ENCODE data around the gene KIF17.

The KIF17 gene

DNA sequence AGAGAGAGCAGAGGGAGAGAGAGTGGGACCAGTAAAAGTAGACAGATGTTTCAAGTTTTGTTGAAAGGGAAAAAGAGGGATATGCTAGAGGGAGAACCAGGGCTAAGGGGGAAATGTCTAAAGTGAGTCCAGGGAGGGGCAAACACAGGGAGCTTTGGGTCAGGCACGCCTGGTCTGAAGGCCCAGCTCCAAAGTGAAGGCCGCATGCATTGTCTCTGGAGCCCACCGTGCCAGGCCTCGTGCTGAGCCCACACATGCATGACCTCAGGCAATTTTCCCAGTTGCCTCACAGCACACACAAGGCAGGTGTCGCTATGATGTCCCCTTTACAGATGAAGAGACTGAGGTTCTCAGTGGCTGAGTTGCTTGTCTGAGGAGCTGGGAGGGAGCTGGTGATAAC, 16.0 kb downstream of the KIF17 start:
- H3K9me3 ChIP-seq: no peaks in the 10 kb centered on the region
- no peak overlapping the region for H3K27ac ChIP-seq
- TF ChIP-seq, protein P1, sequence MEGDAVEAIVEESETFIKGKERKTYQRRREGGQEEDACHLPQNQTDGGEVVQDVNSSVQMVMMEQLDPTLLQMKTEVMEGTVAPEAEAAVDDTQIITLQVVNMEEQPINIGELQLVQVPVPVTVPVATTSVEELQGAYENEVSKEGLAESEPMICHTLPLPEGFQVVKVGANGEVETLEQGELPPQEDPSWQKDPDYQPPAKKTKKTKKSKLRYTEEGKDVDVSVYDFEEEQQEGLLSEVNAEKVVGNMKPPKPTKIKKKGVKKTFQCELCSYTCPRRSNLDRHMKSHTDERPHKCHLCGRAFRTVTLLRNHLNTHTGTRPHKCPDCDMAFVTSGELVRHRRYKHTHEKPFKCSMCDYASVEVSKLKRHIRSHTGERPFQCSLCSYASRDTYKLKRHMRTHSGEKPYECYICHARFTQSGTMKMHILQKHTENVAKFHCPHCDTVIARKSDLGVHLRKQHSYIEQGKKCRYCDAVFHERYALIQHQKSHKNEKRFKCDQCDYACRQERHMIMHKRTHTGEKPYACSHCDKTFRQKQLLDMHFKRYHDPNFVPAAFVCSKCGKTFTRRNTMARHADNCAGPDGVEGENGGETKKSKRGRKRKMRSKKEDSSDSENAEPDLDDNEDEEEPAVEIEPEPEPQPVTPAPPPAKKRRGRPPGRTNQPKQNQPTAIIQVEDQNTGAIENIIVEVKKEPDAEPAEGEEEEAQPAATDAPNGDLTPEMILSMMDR (IDR thresholded peaks at IDR 0.05): no peak
- no peaks in the 10 kb centered on the region for H3K36me3 ChIP-seq
- H3K27me3 ChIP-seq: no peaks in the 10 kb centered on the region
- H3K4me1 ChIP-seq (ENCODE audit: control insufficient read depth in 1 of 2, insufficient read depth in 1 of 2, low read depth in 1 of 2, low read length in 1 of 2): peaks cover 3% of the 10 kb centered on the region in 2 experiments
- no peak overlapping the region for H3K4me3 ChIP-seq (ENCODE audit: low read depth in 1 of 2, low read length in 1 of 2)

DNA sequence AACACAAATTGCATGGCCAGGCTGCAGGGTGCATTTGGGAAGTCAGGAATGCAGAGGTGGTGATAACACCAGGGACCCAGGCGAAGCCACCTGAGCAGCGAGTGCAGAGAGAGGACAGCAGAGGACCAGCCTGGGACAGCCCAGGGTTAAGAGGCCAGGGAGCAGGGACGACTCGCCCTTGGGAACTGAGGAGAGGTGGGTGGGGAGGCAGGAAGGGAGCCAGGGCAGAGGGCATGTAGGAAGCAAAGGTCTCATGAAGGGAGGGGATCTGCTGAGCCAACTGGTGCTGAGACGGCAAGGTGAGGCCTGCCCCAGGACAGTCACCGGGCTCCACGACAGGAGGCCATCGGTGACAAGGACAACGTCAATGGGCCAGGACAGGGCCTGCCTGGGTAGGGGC, 16.4 kb downstream of the KIF17 start:
- no peak overlapping the region for H3K27ac ChIP-seq
- no peak overlapping the region for H3K4me3 ChIP-seq (ENCODE audit: low read depth in 1 of 2, low read length in 1 of 2)
- no peaks in the 10 kb centered on the region for H3K27me3 ChIP-seq
- TF ChIP-seq, protein P1 (IDR thresholded peaks at IDR 0.05): no peak
- H3K4me1 ChIP-seq (ENCODE audit: control insufficient read depth in 1 of 2, insufficient read depth in 1 of 2, low read depth in 1 of 2, low read length in 1 of 2): peaks cover 6% of the 10 kb centered on the region in 2 experiments
- no peaks in the 10 kb centered on the region for H3K36me3 ChIP-seq
- H3K9me3 ChIP-seq: no peaks in the 10 kb centered on the region

DNA sequence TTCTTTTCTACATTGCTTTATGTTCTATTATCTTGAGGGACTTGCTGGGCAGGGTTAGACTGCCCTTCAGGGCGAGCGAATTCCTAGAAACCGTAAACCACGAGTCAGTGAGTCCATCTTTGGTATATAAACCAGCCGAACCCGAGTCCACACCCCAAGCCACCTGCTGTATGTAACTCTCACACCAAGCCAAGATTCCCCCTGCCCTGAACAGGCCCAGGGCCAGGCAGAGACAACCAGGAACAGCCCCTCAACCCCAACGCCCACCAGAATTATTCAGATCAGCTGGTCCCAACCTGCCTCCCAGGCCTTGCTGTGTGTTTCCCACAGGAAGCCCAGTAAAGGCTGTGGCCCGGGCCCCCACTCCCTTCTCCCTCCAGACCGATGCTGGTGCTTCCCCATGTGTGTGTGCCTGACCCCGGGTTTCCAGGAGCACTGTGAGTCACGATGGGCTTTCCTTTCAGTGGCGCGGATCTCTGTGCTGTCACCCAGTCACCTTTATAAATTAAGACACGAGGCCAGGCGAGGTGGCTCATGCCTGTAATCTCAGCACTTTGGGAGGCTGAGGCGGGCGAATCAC, 17.1 kb downstream of the KIF17 start:
- Histone ChIP-seq H3K36me3 (no peaks in the 10 kb centered on the region), H3K27ac (no peak overlapping the region), H3K4me1 (ENCODE audit: control insufficient read depth in 1 of 2, insufficient read depth in 1 of 2, low read depth in 1 of 2, low read length in 1 of 2) (peaks cover 6 to 9% of the 10 kb centered on the region in 2 experiments), H3K27me3 (no peaks in the 10 kb centered on the region), H3K9me3 (no peaks in the 10 kb centered on the region), H3K4me3 (ENCODE audit: low read depth in 1 of 2, low read length in 1 of 2) (no peak overlapping the region)
- TF ChIP-seq, protein P1 (IDR thresholded peaks at IDR 0.05): no peak

DNA sequence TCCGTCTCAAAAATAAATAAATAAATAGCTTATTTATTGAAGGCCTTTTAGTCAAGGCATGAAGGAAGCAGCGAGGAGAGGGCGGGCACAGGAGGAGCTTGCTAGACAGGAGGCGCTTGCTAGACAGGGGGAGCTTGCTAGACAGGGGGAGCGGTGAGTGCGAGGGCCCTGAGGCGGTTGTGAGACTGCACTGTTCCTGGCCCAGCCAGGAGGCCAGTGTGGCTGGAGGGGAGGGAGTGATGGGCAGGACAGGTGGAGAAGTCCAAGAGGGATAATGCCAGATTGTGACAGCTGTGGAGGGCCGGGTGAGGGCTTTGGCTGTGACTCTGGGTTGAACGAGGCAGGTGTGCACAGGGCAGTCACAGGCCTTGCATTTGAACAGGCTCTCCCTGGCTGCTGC, 18.2 kb downstream of the KIF17 start:
- Histone ChIP-seq H3K27ac (no peak overlapping the region), H3K36me3 (no peaks in the 10 kb centered on the region), H3K9me3 (no peaks in the 10 kb centered on the region), H3K4me3 (ENCODE audit: low read depth in 1 of 2, low read length in 1 of 2) (no peak overlapping the region), H3K27me3 (no peaks in the 10 kb centered on the region), H3K4me1 (ENCODE audit: control insufficient read depth in 1 of 2, insufficient read depth in 1 of 2, low read depth in 1 of 2, low read length in 1 of 2) (peaks cover 6 to 9% of the 10 kb centered on the region in 2 experiments)
- TF ChIP-seq, protein P1 (IDR thresholded peaks at IDR 0.05): no peak

DNA sequence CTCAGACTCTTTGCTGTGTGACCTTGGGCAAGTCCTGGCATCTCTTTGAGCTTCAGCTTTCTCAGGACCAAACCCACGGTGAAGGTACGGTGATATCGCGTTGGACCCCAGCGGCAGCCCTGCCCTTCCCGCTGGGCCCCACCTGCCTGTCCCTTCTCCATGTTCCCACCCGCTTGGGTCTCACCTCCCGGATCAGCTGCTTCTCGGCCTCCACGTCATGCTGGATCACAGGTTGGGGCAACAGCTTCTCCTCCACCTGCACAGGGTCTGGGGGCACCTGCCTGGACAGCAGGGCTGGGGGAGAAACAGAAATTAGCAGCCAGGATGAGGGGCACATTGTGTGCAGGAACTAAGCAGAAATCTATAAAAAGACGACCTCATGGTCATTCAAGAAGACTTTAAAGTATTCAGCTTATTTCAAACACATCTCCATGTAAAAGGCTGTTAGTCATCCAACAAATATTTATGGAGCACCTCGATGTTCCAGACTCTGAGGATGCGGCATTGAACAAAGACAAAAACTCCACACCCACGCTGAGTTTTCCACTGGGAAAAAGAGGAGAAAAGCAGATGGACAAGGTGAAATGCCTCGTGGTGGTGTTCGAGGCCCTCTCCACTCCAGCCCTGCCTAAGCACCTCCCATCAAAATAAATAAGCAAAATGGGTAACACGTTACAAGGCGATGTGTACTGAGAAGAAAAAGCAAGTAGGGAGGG, 19.5 kb downstream of the KIF17 start:
- TF ChIP-seq, protein P1 (IDR thresholded peaks at IDR 0.05): no peak

More for the DNA sequence above, 19.5 kb downstream of the KIF17 start:
- no peak overlapping the region for H3K4me3 ChIP-seq (ENCODE audit: low read depth in 1 of 2, low read length in 1 of 2)
- H3K36me3 ChIP-seq: no peaks in the 10 kb centered on the region
- no peaks in the 10 kb centered on the region for H3K27me3 ChIP-seq
- peaks cover 6 to 9% of the 10 kb centered on the region in 2 experiments for H3K4me1 ChIP-seq (ENCODE audit: control insufficient read depth in 1 of 2, insufficient read depth in 1 of 2, low read depth in 1 of 2, low read length in 1 of 2)
- H3K27ac ChIP-seq: no peak overlapping the region
- H3K9me3 ChIP-seq: no peaks in the 10 kb centered on the region

Data from neutrophil (primary cell).